IMR-90 (cell line): ENCODE results near the gene PSMA3. TPM values are rescaled to one million over a fixed set of nuclear protein-coding genes. Genes with fewer than 3 reads are reported as not detected.

Experiments
- ATAC-seq: fragments of 200-7000 bp; cut with Tn5 transposase; 2 replicates; pipeline ENCODE4 v1.9.1; 2020; ENCODE audit warnings: low read depth, mild to moderate bottlenecking, moderate library complexity
- BruUV-seq: library from RNA; stranded (reverse); fragments of 400-500 nt; replicated peaks from 2 replicates; lab custom pipeline; 2021; lab: Mats Ljungman, UMichigan
- CTCF ChIA-PET: fragments of 300-600 bp; formaldehyde crosslinking; extraction: SDS; loops from one replicate; lab custom pipeline; 2021; ENCODE audit warnings: antibody characterized with exemption; lab: Yijun Ruan, JAX
- POLR2A ChIA-PET: fragments of 300-600 bp; sonication (Branson Sonifier 250); formaldehyde crosslinking; loops from one replicate; lab custom pipeline; 2022; ENCODE audit warnings: antibody characterized with exemption; ENCODE audit not compliant: unreplicated experiment; lab: Charles Lee
- DNase-seq: peaks from one replicate; pipeline ENCODE4 v3.0.0; 2013
- H2AFZ ChIP-seq: replicated peaks from 2 replicates; pipeline ENCODE3; 2013; ENCODE audit warnings: low read length, mild to moderate bottlenecking; ENCODE audit not compliant: poor library complexity
- H2AK5ac ChIP-seq: 2 replicates; pipeline ENCODE4 v1.6.1; 2013; ENCODE audit warnings: low read depth, low read length, inconsistent platforms
- H2AK9ac ChIP-seq: replicated peaks from 2 replicates; pipeline ENCODE3; 2013; ENCODE audit warnings: mild to moderate bottlenecking, low read depth, low read length, moderate library complexity; ENCODE audit not compliant: poor library complexity
- H2BK120ac ChIP-seq: 2 replicates; pipeline ENCODE4 v1.6.1; 2013; ENCODE audit warnings: low read depth, low read length, inconsistent platforms
- H2BK15ac ChIP-seq: 3 replicates; pipeline ENCODE4 v1.6.1; 2013; ENCODE audit warnings: low read depth, low read length, inconsistent platforms
- H2BK20ac ChIP-seq: 2 replicates; pipeline ENCODE4 v1.6.1; 2013; ENCODE audit warnings: low read depth, mild to moderate bottlenecking, inconsistent platforms, low read length, moderate library complexity
- H2BK5ac ChIP-seq: 2 replicates; pipeline ENCODE4 v1.6.1; 2013; ENCODE audit warnings: mild to moderate bottlenecking, low read depth, low read length, inconsistent platforms; ENCODE audit not compliant: poor library complexity, severe bottlenecking
- H3K14ac ChIP-seq: replicated peaks from 2 replicates; pipeline ENCODE4 v1.6.1; 2013; ENCODE audit warnings: low read depth, low read length, inconsistent platforms
- H3K18ac ChIP-seq: 2 replicates; pipeline ENCODE4 v1.6.1; 2013; ENCODE audit warnings: low read depth, low read length, control low read depth
- H3K23ac ChIP-seq: 2 replicates; pipeline ENCODE4 v1.6.1; 2013; ENCODE audit warnings: low read depth, low read length, inconsistent platforms
- H3K27ac ChIP-seq: 2 replicates; pipeline ENCODE4 v1.5.1; 2013; ENCODE audit warnings: mild to moderate bottlenecking, control low read depth, low read length; ENCODE audit not compliant: insufficient read depth
- H3K27me3 ChIP-seq: 2 replicates; pipeline ENCODE4 v1.6.1; 2013; ENCODE audit warnings: low read length; ENCODE audit not compliant: control insufficient read depth, insufficient read depth
- H3K36me3 ChIP-seq: 2 replicates; pipeline ENCODE4 v1.6.1; 2013; ENCODE audit warnings: low read length, mixed read lengths; ENCODE audit not compliant: control insufficient read depth, insufficient read depth
- H3K4ac ChIP-seq: 2 replicates; pipeline ENCODE4 v1.6.1; 2013; ENCODE audit warnings: low read depth, low read length, inconsistent platforms
- H3K4me1 ChIP-seq: 2 replicates; pipeline ENCODE4 v1.6.1; 2013; ENCODE audit warnings: low read length, mixed read lengths; ENCODE audit not compliant: control insufficient read depth, insufficient read depth
- H3K4me2 ChIP-seq: 2 replicates; pipeline ENCODE4 v1.6.1; 2013; ENCODE audit warnings: low read depth, mild to moderate bottlenecking, control low read depth, low read length, moderate library complexity
- H3K4me3 ChIP-seq: 2 replicates; pipeline ENCODE4 v1.5.1; 2013; ENCODE audit warnings: low read depth, mild to moderate bottlenecking, control low read depth, low read length, moderate library complexity; ENCODE audit not compliant: insufficient read depth
- H3K56ac ChIP-seq: 2 replicates; pipeline ENCODE4 v1.6.1; 2013; ENCODE audit warnings: low read length, inconsistent platforms; ENCODE audit not compliant: insufficient read depth; ENCODE audit errors: extremely low read depth
- H3K79me1 ChIP-seq, 2 experiments: 2 replicates each; pipeline ENCODE4 v1.6.1; 2013; ENCODE audit warnings: low read length in 2 of 2, inconsistent platforms in 1 of 2, low read depth in 1 of 2
- H3K9ac ChIP-seq: 2 replicates; pipeline ENCODE4 v1.6.1; 2013; ENCODE audit warnings: low read depth, low read length, control low read depth
- H3K9me1 ChIP-seq: 2 replicates; pipeline ENCODE4 v1.6.1; 2013; ENCODE audit warnings: low read length, inconsistent platforms; ENCODE audit not compliant: insufficient read depth
- H3K9me3 ChIP-seq: 2 replicates; pipeline ENCODE4 v1.6.1; 2013; ENCODE audit warnings: low read length; ENCODE audit not compliant: control insufficient read depth, insufficient read depth
- H4K20me1 ChIP-seq: 2 replicates; pipeline ENCODE4 v1.6.1; 2013; ENCODE audit warnings: low read length, inconsistent platforms; ENCODE audit not compliant: insufficient read depth
- H4K5ac ChIP-seq: 2 replicates; pipeline ENCODE4 v1.6.1; 2013; ENCODE audit warnings: mild to moderate bottlenecking, low read depth, low read length, control low read depth
- H4K8ac ChIP-seq, 2 experiments: 2 replicates each; pipeline ENCODE4 v1.6.1; 2013; ENCODE audit warnings: low read depth in 2 of 2, low read length in 2 of 2, control low read depth in 1 of 2, inconsistent platforms in 1 of 2
- H4K91ac ChIP-seq: 2 replicates; pipeline ENCODE4 v1.6.1; 2013; ENCODE audit warnings: low read depth, low read length, inconsistent platforms; ENCODE audit not compliant: insufficient read depth
- BHLHE40 ChIP-seq: fragments of 150-350 bp; IDR thresholded peaks from 2 replicates; pipeline ENCODE4 v1.6.1; 2016; ENCODE audit warnings: mild to moderate bottlenecking, low read depth, low read length
- CEBPB ChIP-seq: IDR thresholded peaks from 2 replicates; pipeline ENCODE4 v1.6.1; 2012; ENCODE audit warnings: low read depth, low read length, improper control_type of control experiment
- CHD1 ChIP-seq: IDR thresholded peaks from 2 replicates; pipeline ENCODE4 v1.6.1; 2012; ENCODE audit warnings: low read depth, low read length, improper control_type of control experiment
- FOS ChIP-seq: fragments of 150-350 bp; IDR thresholded peaks from 2 replicates; pipeline ENCODE4 v1.6.1; 2016; ENCODE audit warnings: low read depth, low read length
- MAFK ChIP-seq: IDR thresholded peaks from 2 replicates; pipeline ENCODE4 v1.6.1; 2012; ENCODE audit warnings: low read depth, low read length, improper control_type of control experiment
- MAZ ChIP-seq: IDR thresholded peaks from 2 replicates; pipeline ENCODE4 v1.6.1; 2012; ENCODE audit warnings: low read depth, mild to moderate bottlenecking, low read length, improper control_type of control experiment, moderate library complexity, borderline replicate concordance
- MXI1 ChIP-seq: IDR thresholded peaks from 2 replicates; pipeline ENCODE4 v1.6.1; 2012; ENCODE audit warnings: low read depth, mild to moderate bottlenecking, low read length, moderate library complexity, borderline replicate concordance
- NFE2L2 ChIP-seq: fragments of 150-350 bp; IDR thresholded peaks from 2 replicates; pipeline ENCODE4 v1.6.1; 2016; ENCODE audit warnings: low read depth, mild to moderate bottlenecking, low read length
- POLR2A ChIP-seq: IDR thresholded peaks from 2 replicates; pipeline ENCODE4 v1.6.1; 2012; ENCODE audit warnings: mild to moderate bottlenecking, low read depth, low read length
- RAD21 ChIP-seq: IDR thresholded peaks from 2 replicates; pipeline ENCODE4 v1.6.1; 2012; ENCODE audit warnings: low read length, improper control_type of control experiment
- RCOR1 ChIP-seq: IDR thresholded peaks from 2 replicates; pipeline ENCODE4 v1.6.1; 2012; ENCODE audit warnings: mild to moderate bottlenecking, low read length, improper control_type of control experiment; ENCODE audit not compliant: insufficient replicate concordance
- RFX5 ChIP-seq: IDR thresholded peaks from 2 replicates; pipeline ENCODE4 v1.8.0; 2012; ENCODE audit warnings: low read depth, mild to moderate bottlenecking, low read length, moderate library complexity
- SMC3 ChIP-seq: fragments of 150-350 bp; IDR thresholded peaks from 2 replicates; pipeline ENCODE4 v1.6.1; 2016; ENCODE audit warnings: low read depth, mild to moderate bottlenecking, antibody characterized with exemption, low read length, moderate library complexity
- WGBS, 2 experiments: methylation state at CpG; one replicate each; pipeline versions ENCODE4 v1.1.5 to v1.1.7; 2013; ENCODE audit warnings: missing lambda C conversion rate in 2 of 2; ENCODE audit not compliant: insufficient read length in 1 of 2; ENCODE audit errors: extremely low coverage in 2 of 2; 5-methylcytosine and 5-hydroxymethylcytosine counted together
- dilution Hi-C: fragments of 300-500 bp; cut with HindIII; formaldehyde crosslinking; loops from one replicate; pipeline ENCODE4 v1.14.3; 2018; ENCODE audit warnings: low sequenced_read_pairs; ENCODE audit not compliant: unreplicated experiment
- in situ Hi-C: fragments of 300-500 bp; cut with MboI; formaldehyde crosslinking; loops from 3 replicates; pipeline ENCODE4 v1.14.3; 2019; ENCODE audit warnings: low sequenced_read_pairs, inconsistent platforms, mixed read lengths
- intact Hi-C: fragments of 100-400 bp; cut with micrococcal nuclease; formaldehyde crosslinking; loops from 2 replicates; pipeline ENCODE4 v1.10.0; 2022
- polyA plus RNA-seq, 3 experiments: library from polyadenylated mRNA; depleted of rRNA; stranded (reverse); fragments of >200 nt; gene quantifications; 2 replicates each; pipeline ENCODE4 v1.2.3, GENCODE V29; 2012; ENCODE audit warnings: low replicate concordance in 1 of 3
- total RNA-seq: library from RNA; depleted of rRNA; stranded (reverse); fragments of >200 nt; gene quantifications from 2 replicates; pipeline ENCODE4 v1.2.3, GENCODE V29; 2012
- TF ChIP-seq, protein P1 (sequence below): fragments of 150-350 bp; IDR thresholded peaks from 2 replicates; pipeline ENCODE4 v1.6.1; 2016; ENCODE audit warnings: low read depth, mild to moderate bottlenecking, low read length, moderate library complexity, borderline replicate concordance
- TF ChIP-seq, protein P2 (sequence below): conservative IDR thresholded peaks from 2 replicates; pipeline ENCODE4 v1.5.1; 2012; ENCODE audit warnings: mild to moderate bottlenecking, low read depth, low read length, improper control_type of control experiment
- TF ChIP-seq, protein P3 (sequence below): fragments of 150-350 bp; IDR thresholded peaks from 2 replicates; pipeline ENCODE4 v1.6.1; 2017; ENCODE audit warnings: mild to moderate bottlenecking, antibody characterized with exemption, low read length, low read depth

The PSMA3 gene
- total and polyA plus RNA-seq, 2 of the 4 experiments (the other 2 are of a cell fraction), result 74.9 to 231 TPM

DNA sequence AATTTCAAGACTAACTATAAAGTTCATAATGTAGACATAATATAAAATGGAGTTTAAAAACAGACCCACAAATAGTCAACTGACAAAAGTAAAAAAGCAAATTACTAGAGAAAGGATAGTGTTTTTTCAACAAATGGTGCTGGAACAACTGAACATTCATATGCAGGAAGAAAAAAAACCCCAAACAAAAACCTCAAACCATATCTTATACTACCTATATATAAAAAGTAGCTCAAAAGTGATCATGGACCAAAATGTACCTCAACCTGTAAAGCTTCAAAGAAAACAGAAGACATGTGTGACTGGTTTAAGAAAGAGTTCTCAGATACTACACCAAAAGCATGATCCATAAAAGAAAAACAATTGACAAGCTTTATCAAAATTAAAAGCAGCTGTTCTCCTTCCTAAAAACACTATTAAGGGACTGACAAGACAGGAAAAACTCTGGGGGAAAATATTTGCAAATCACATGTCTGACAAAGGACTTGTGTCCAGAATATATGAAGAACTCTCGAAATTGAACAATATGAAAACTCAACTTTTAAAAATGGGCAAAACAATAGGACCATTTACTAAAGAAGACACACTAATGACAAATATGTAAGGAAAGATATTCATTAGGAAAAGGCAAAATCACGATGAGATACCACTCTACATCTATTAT, 31.0 kb downstream of the PSMA3 start:
- ATAC-seq (no peak), DNase-seq (no peak)
- H2AFZ ChIP-seq, result no peak overlapping the region
- H2AK9ac ChIP-seq, result no peak overlapping the region
- H2BK15ac ChIP-seq, result no peak overlapping the region
- no peak overlapping the region for H2BK5ac ChIP-seq
- no peak overlapping the region for H3K18ac ChIP-seq
- H2BK20ac ChIP-seq, result no peak overlapping the region
- no peak overlapping the region for H2BK120ac ChIP-seq
- BruUV-seq, result no TSS peak
- H3K56ac ChIP-seq, result no peak overlapping the region
- no peaks in the 10 kb centered on the region for H3K9me1 ChIP-seq
- ChIA-PET CTCF (interaction anchor here (0.6 kb wide), 1 partner anchor 12 kb away, joined by 3 read pairs; no protein-coding TSS in a partner anchor), POLR2A (no interaction called here)
- no peak overlapping the region for H3K23ac ChIP-seq
- peaks cover 39% of the 10 kb centered on the region for H3K36me3 ChIP-seq
- in situ Hi-C loops (no loop called here), intact Hi-C loops (no loop called here), dilution Hi-C loops (no loop called here)
- H3K4ac ChIP-seq, result no peak overlapping the region
- no CpG with 5 or more reads among the region's 2 CpGs for WGBS, 2 experiments
- H2AK5ac ChIP-seq, result no peak overlapping the region
- H3K14ac ChIP-seq, result no peak overlapping the region
- TF ChIP-seq MXI1 (no peak), RAD21 (no peak), POLR2A (no peak), RFX5 (no peak), MAFK (no peak), CHD1 (no peak), NFE2L2 (no peak), BHLHE40 (no peak), MAZ (no peak), SMC3 (no peak), RCOR1 (no peak), CEBPB (no peak), FOS (no peak)
- TF ChIP-seq, protein P1, sequence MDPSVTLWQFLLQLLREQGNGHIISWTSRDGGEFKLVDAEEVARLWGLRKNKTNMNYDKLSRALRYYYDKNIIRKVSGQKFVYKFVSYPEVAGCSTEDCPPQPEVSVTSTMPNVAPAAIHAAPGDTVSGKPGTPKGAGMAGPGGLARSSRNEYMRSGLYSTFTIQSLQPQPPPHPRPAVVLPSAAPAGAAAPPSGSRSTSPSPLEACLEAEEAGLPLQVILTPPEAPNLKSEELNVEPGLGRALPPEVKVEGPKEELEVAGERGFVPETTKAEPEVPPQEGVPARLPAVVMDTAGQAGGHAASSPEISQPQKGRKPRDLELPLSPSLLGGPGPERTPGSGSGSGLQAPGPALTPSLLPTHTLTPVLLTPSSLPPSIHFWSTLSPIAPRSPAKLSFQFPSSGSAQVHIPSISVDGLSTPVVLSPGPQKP, result no peak
- TF ChIP-seq, protein P2, sequence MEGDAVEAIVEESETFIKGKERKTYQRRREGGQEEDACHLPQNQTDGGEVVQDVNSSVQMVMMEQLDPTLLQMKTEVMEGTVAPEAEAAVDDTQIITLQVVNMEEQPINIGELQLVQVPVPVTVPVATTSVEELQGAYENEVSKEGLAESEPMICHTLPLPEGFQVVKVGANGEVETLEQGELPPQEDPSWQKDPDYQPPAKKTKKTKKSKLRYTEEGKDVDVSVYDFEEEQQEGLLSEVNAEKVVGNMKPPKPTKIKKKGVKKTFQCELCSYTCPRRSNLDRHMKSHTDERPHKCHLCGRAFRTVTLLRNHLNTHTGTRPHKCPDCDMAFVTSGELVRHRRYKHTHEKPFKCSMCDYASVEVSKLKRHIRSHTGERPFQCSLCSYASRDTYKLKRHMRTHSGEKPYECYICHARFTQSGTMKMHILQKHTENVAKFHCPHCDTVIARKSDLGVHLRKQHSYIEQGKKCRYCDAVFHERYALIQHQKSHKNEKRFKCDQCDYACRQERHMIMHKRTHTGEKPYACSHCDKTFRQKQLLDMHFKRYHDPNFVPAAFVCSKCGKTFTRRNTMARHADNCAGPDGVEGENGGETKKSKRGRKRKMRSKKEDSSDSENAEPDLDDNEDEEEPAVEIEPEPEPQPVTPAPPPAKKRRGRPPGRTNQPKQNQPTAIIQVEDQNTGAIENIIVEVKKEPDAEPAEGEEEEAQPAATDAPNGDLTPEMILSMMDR, result no peak
- TF ChIP-seq, protein P3, sequence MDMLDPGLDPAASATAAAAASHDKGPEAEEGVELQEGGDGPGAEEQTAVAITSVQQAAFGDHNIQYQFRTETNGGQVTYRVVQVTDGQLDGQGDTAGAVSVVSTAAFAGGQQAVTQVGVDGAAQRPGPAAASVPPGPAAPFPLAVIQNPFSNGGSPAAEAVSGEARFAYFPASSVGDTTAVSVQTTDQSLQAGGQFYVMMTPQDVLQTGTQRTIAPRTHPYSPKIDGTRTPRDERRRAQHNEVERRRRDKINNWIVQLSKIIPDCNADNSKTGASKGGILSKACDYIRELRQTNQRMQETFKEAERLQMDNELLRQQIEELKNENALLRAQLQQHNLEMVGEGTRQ, result no peak
- H3K4me3 ChIP-seq, result no peak overlapping the region
- no peak overlapping the region for H3K27ac ChIP-seq
- H4K20me1 ChIP-seq, result peaks cover 21% of the 10 kb centered on the region
- H4K91ac ChIP-seq, result no peak overlapping the region
- H3K27me3 ChIP-seq, result no peaks in the 10 kb centered on the region
- H3K4me1 ChIP-seq, result peaks cover 3% of the 10 kb centered on the region; the same call in 1 of the 2 replicates
- H3K79me1 ChIP-seq, result peaks cover 22 to 60% of the 10 kb centered on the region in 2 experiments
- no peak overlapping the region for H3K4me2 ChIP-seq
- no peak overlapping the region for H3K9ac ChIP-seq
- no peak overlapping the region for H4K5ac ChIP-seq
- no peaks in the 10 kb centered on the region for H3K9me3 ChIP-seq
- H4K8ac ChIP-seq, result no peak overlapping the region
